ENCODE data around the gene PTPRN2. TPM values are rescaled to one million over a fixed set of nuclear protein-coding genes. Genes with fewer than 3 reads are reported as not detected.
"Not testable (repeated sequence)": the region's sequence is repeated elsewhere in the genome, so short reads cannot be mapped to it uniquely, and the experiment has no call there.

PTPRN2 gene
- total RNA-seq, 2 experiments from 2014 or later: 7.0 to 7.2 TPM

- CTCF ChIA-PET: no interaction called here
- POLR2A ChIA-PET: no interaction called here
Observed at GRCh38 chr7:158507917-158508316, 79.7 kb downstream of the PTPRN2 start.

GRCh38 chr7:158507175-158507574, 80.4 kb downstream of the PTPRN2 start:
- POLR2A ChIA-PET; H3K27me3 Mint-ChIP-seq (ENCODE audit: low read depth); ATAC-seq; DNase-seq; H3K4me3 Mint-ChIP-seq; CTCF ChIA-PET; H3K27ac Mint-ChIP-seq; H3K9me3 Mint-ChIP-seq (ENCODE audit: insufficient read depth); H3K4me1 Mint-ChIP-seq (ENCODE audit: low read depth); H3K36me3 Mint-ChIP-seq (ENCODE audit: low read depth): not testable (repeated sequence)

More at GRCh38 chr7:158507917-158508316, 79.7 kb downstream of the PTPRN2 start:
- no peaks in the 10 kb centered on the region for H3K4me1 Mint-ChIP-seq (ENCODE audit: low read depth)
- ATAC-seq (no peak), DNase-seq (no peak)
- no peaks in the 10 kb centered on the region for H3K9me3 Mint-ChIP-seq (ENCODE audit: insufficient read depth)
- H3K4me3 Mint-ChIP-seq: no peak overlapping the region
- H3K27me3 Mint-ChIP-seq (ENCODE audit: low read depth): no peaks in the 10 kb centered on the region
- H3K27ac Mint-ChIP-seq: no peak overlapping the region
- H3K36me3 Mint-ChIP-seq (ENCODE audit: low read depth): no peaks in the 10 kb centered on the region

- DNase-seq: no peak
- Mint-ChIP-seq H3K9me3 (ENCODE audit: insufficient read depth) (no peaks in the 10 kb centered on the region), H3K4me3 (no peak overlapping the region), H3K27me3 (ENCODE audit: low read depth) (no peaks in the 10 kb centered on the region), H3K36me3 (ENCODE audit: low read depth) (no peaks in the 10 kb centered on the region), H3K27ac (no peak overlapping the region), H3K4me1 (ENCODE audit: low read depth) (no peaks in the 10 kb centered on the region)
- no peak for ATAC-seq
- ChIA-PET POLR2A (no interaction called here), CTCF (no interaction called here)
Observed at GRCh38 chr7:158506626-158507025, 81.0 kb downstream of the PTPRN2 start.

- no peak overlapping the region for H3K4me3 Mint-ChIP-seq
- no peaks in the 10 kb centered on the region for H3K36me3 Mint-ChIP-seq (ENCODE audit: low read depth)
- POLR2A ChIA-PET: no interaction called here
- H3K27ac Mint-ChIP-seq: no peak overlapping the region
- DNase-seq: no peak
- H3K9me3 Mint-ChIP-seq (ENCODE audit: insufficient read depth): no peaks in the 10 kb centered on the region
- no peaks in the 10 kb centered on the region for H3K27me3 Mint-ChIP-seq (ENCODE audit: low read depth)
- CTCF ChIA-PET: no interaction called here
- no peak for ATAC-seq
- H3K4me1 Mint-ChIP-seq (ENCODE audit: low read depth): no peaks in the 10 kb centered on the region
Observed at GRCh38 chr7:158505683-158506082, 81.9 kb downstream of the PTPRN2 start.

- Mint-ChIP-seq H3K27ac (no peak overlapping the region), H3K9me3 (ENCODE audit: insufficient read depth) (no peaks in the 10 kb centered on the region), H3K36me3 (ENCODE audit: low read depth) (no peaks in the 10 kb centered on the region), H3K4me3 (no peak overlapping the region), H3K4me1 (ENCODE audit: low read depth) (no peaks in the 10 kb centered on the region), H3K27me3 (ENCODE audit: low read depth) (no peaks in the 10 kb centered on the region)
- no peak for ATAC-seq
- ChIA-PET CTCF (no interaction called here), POLR2A (no interaction called here)
- DNase-seq: no peak
Observed at GRCh38 chr7:158502068-158502750, 85.4 kb downstream of the PTPRN2 start.

- no peaks in the 10 kb centered on the region for H3K9me3 Mint-ChIP-seq (ENCODE audit: insufficient read depth)
- ChIA-PET CTCF (no interaction called here), POLR2A (interaction anchor here (0.6 kb wide), 1 partner anchor 498 kb away, joined by 3 read pairs; no protein-coding TSS in a partner anchor)
Observed at GRCh38 chr7:158501393-158502067, 86.1 kb downstream of the PTPRN2 start.

GRCh38 chr7:158500651-158501052, 87.0 kb downstream of the PTPRN2 start:
- H3K4me3 Mint-ChIP-seq: no peak overlapping the region
- H3K27ac Mint-ChIP-seq: no peak overlapping the region
- H3K27me3 Mint-ChIP-seq (ENCODE audit: low read depth): no peaks in the 10 kb centered on the region
- DNase-seq (no peak), ATAC-seq (no peak)
- no peaks in the 10 kb centered on the region for H3K4me1 Mint-ChIP-seq (ENCODE audit: low read depth)
- H3K36me3 Mint-ChIP-seq (ENCODE audit: low read depth): no peaks in the 10 kb centered on the region
- ChIA-PET CTCF (no interaction called here), POLR2A (no interaction called here)
- H3K9me3 Mint-ChIP-seq (ENCODE audit: insufficient read depth): no peaks in the 10 kb centered on the region

More at GRCh38 chr7:158501393-158502067, 86.1 kb downstream of the PTPRN2 start:
- Mint-ChIP-seq H3K27ac (no peak overlapping the region), H3K36me3 (ENCODE audit: low read depth) (no peaks in the 10 kb centered on the region), H3K4me3 (no peak overlapping the region), H3K27me3 (ENCODE audit: low read depth) (no peaks in the 10 kb centered on the region), H3K4me1 (ENCODE audit: low read depth) (no peaks in the 10 kb centered on the region)
- ATAC-seq (no peak), DNase-seq (no peak)

- no peak for DNase-seq
Observed at GRCh38 chr7:158499082-158499455, 88.6 kb downstream of the PTPRN2 start.

GRCh38 chr7:158498443-158499081, 89.1 kb downstream of the PTPRN2 start:
- CTCF ChIA-PET: no interaction called here
- Mint-ChIP-seq H3K36me3 (ENCODE audit: low read depth) (no peaks in the 10 kb centered on the region), H3K27ac (no peak overlapping the region), H3K4me3 (no peak overlapping the region), H3K4me1 (ENCODE audit: low read depth) (peaks cover 2% of the 10 kb centered on the region), H3K9me3 (ENCODE audit: insufficient read depth) (no peaks in the 10 kb centered on the region), H3K27me3 (ENCODE audit: low read depth) (no peaks in the 10 kb centered on the region)
- ATAC-seq: no peak
- POLR2A ChIA-PET: no interaction called here
- no peak for DNase-seq

More at GRCh38 chr7:158499082-158499455, 88.6 kb downstream of the PTPRN2 start:
- Mint-ChIP-seq H3K27me3 (ENCODE audit: low read depth) (no peaks in the 10 kb centered on the region), H3K27ac (no peak overlapping the region), H3K4me1 (ENCODE audit: low read depth) (no peaks in the 10 kb centered on the region), H3K36me3 (ENCODE audit: low read depth) (no peaks in the 10 kb centered on the region), H3K4me3 (no peak overlapping the region), H3K9me3 (ENCODE audit: insufficient read depth) (no peaks in the 10 kb centered on the region)
- ChIA-PET CTCF (no interaction called here), POLR2A (no interaction called here)
- ATAC-seq: no peak

GRCh38 chr7:158497627-158498026, 90.0 kb downstream of the PTPRN2 start:
- no peaks in the 10 kb centered on the region for H3K36me3 Mint-ChIP-seq (ENCODE audit: low read depth)
- H3K4me1 Mint-ChIP-seq (ENCODE audit: low read depth): peaks cover 2% of the 10 kb centered on the region
- ChIA-PET POLR2A (no interaction called here), CTCF (no interaction called here)
- H3K4me3 Mint-ChIP-seq: no peak overlapping the region
- no peak for DNase-seq
- no peaks in the 10 kb centered on the region for H3K27me3 Mint-ChIP-seq (ENCODE audit: low read depth)
- no peak overlapping the region for H3K27ac Mint-ChIP-seq
- H3K9me3 Mint-ChIP-seq (ENCODE audit: insufficient read depth): no peaks in the 10 kb centered on the region
- no peak for ATAC-seq

GRCh38 chr7:158495786-158496185, 91.8 kb downstream of the PTPRN2 start:
- no peak for ATAC-seq
- Mint-ChIP-seq H3K4me1 (ENCODE audit: low read depth) (peaks cover 2% of the 10 kb centered on the region), H3K36me3 (ENCODE audit: low read depth) (no peaks in the 10 kb centered on the region), H3K9me3 (ENCODE audit: insufficient read depth) (no peaks in the 10 kb centered on the region), H3K27me3 (ENCODE audit: low read depth) (no peaks in the 10 kb centered on the region), H3K4me3 (no peak overlapping the region), H3K27ac (no peak overlapping the region)
- ChIA-PET POLR2A (no interaction called here), CTCF (no interaction called here)
- DNase-seq: no peak

GRCh38 chr7:158495216-158495615, 92.4 kb downstream of the PTPRN2 start:
- Mint-ChIP-seq H3K36me3 (ENCODE audit: low read depth) (no peaks in the 10 kb centered on the region), H3K9me3 (ENCODE audit: insufficient read depth) (no peaks in the 10 kb centered on the region), H3K4me3 (no peak overlapping the region), H3K4me1 (ENCODE audit: low read depth) (peaks cover 2% of the 10 kb centered on the region), H3K27me3 (ENCODE audit: low read depth) (no peaks in the 10 kb centered on the region), H3K27ac (no peak overlapping the region)
- CTCF ChIA-PET: no interaction called here
- ATAC-seq (no peak), DNase-seq (no peak)
- POLR2A ChIA-PET: no interaction called here

All from activated CD8-positive, alpha-beta T cell treated with anti-CD3 and anti-CD28 coated beads, Interleukin-2, amount 10 ng/mL, durations not matched to agents 7 days and 5 days (primary cell).